H1 (cell line): Measurements from ENCODE around the gene SLC1A5. TPM values are rescaled to one million over a fixed set of nuclear protein-coding genes. Genes with fewer than 3 reads are reported as not detected.

ENCODE experiments used
- CHD2 ChIP-seq: IDR thresholded peaks from 2 replicates; pipeline ENCODE4 v1.6.1; 2012; ENCODE audit warnings: low read length, improper control_type of control experiment
- CTBP2 ChIP-seq: IDR thresholded peaks from 2 replicates; pipeline ENCODE4 v1.7.0; 2011; ENCODE audit warnings: borderline replicate concordance, mild to moderate bottlenecking, moderate library complexity, mixed read lengths, low read length; ENCODE audit not compliant: insufficient read depth, insufficient read length
- E2F6 ChIP-seq: IDR thresholded peaks from 2 replicates; pipeline ENCODE4 v1.6.1; 2012; ENCODE audit warnings: inconsistent platforms
- GABPA ChIP-seq: IDR thresholded peaks from 2 replicates; pipeline ENCODE4 v1.6.1; 2011; ENCODE audit warnings: mild to moderate bottlenecking, low read length, moderate library complexity, borderline replicate concordance; ENCODE audit not compliant: insufficient read depth
- HDAC6 ChIP-seq: IDR thresholded peaks from one replicate; pipeline ENCODE4 v1.7.1; 2012; ENCODE audit warnings: low read depth, mild to moderate bottlenecking, inconsistent platforms, low read length, moderate library complexity
- JUN ChIP-seq: IDR thresholded peaks from 2 replicates; pipeline ENCODE4 v1.6.1; 2011; ENCODE audit warnings: low read depth, mild to moderate bottlenecking, improper control_type of control experiment, low read length
- JUND ChIP-seq: IDR thresholded peaks from 2 replicates; pipeline ENCODE4 v1.6.1; 2011; ENCODE audit warnings: mild to moderate bottlenecking, improper control_type of control experiment, low read length
- KDM5A ChIP-seq: fragments of 200-600 bp; IDR thresholded peaks from 2 replicates; pipeline ENCODE4 v1.7.1; 2012; ENCODE audit warnings: mild to moderate bottlenecking, low read length, inconsistent platforms, mixed read lengths
- PHF8 ChIP-seq: fragments of 200-600 bp; sonication (generic); conservative IDR thresholded peaks from 2 replicates; pipeline ENCODE4 v1.7.1; 2012; ENCODE audit warnings: low read depth, mild to moderate bottlenecking, inconsistent platforms, low read length, moderate library complexity
- SAP30 ChIP-seq: fragments of 300-600 bp; sonication (generic); IDR thresholded peaks from 2 replicates; pipeline ENCODE4 v1.7.1; 2012; ENCODE audit warnings: low read length, moderate library complexity, mild to moderate bottlenecking, inconsistent platforms; ENCODE audit not compliant: insufficient read depth, insufficient replicate concordance
- TCF12 ChIP-seq: IDR thresholded peaks from 2 replicates; pipeline ENCODE4 v1.6.1; 2011; ENCODE audit warnings: low read depth, mild to moderate bottlenecking, low read length
- ZNF274 ChIP-seq: IDR thresholded peaks from 2 replicates; pipeline ENCODE4 v1.7.0; 2012; ENCODE audit warnings: low read length, borderline replicate concordance; ENCODE audit errors: extremely low read depth
- polyA plus RNA-seq, 7 experiments: library from polyadenylated mRNA; depleted of rRNA in 3 of 7; stranded (reverse) in 5 of 7; unstranded in 2 of 7; fragments of >200 nt in 5 of 7; fragments of 200-250 nt in 2 of 7; gene quantifications; 1 replicate in 5 of 7; 2 replicates in 1 of 7; 4 replicates in 1 of 7; pipeline versions ENCODE4 v1.2.1 to v1.2.3, GENCODE V29; 2011 to 2013; ENCODE audit warnings: missing spikeins in 2 of 7, mixed read lengths in 2 of 7
- total RNA-seq: library from RNA; stranded (reverse); fragmentation: NEBNext Ultra II Directional; extraction: Animal tissue kit (Norgen Biotek cat#: 25700); gene quantifications from 2 replicates; pipeline ENCODE4 v1.2.1, GENCODE V29; 2021
- TF ChIP-seq, protein P1 (sequence below), 3 experiments: IDR thresholded peaks; 1 replicate in 2 of 3; 2 replicates in 1 of 3; pipeline versions ENCODE4 v1.5.1 to v1.6.1; 2011; ENCODE audit warnings: low read length in 3 of 3, mild to moderate bottlenecking in 3 of 3, inconsistent platforms in 2 of 3, low read depth in 1 of 3, moderate library complexity in 1 of 3; ENCODE audit not compliant: insufficient read depth in 1 of 3; ENCODE audit errors: control extremely low read depth in 1 of 3

SLC1A5 gene
- total and polyA plus RNA-seq, 2 of the 8 experiments (the other 6 are each of a cell fraction or from before 2014, with no cell fraction given) = 291 to 351 TPM

DNA sequence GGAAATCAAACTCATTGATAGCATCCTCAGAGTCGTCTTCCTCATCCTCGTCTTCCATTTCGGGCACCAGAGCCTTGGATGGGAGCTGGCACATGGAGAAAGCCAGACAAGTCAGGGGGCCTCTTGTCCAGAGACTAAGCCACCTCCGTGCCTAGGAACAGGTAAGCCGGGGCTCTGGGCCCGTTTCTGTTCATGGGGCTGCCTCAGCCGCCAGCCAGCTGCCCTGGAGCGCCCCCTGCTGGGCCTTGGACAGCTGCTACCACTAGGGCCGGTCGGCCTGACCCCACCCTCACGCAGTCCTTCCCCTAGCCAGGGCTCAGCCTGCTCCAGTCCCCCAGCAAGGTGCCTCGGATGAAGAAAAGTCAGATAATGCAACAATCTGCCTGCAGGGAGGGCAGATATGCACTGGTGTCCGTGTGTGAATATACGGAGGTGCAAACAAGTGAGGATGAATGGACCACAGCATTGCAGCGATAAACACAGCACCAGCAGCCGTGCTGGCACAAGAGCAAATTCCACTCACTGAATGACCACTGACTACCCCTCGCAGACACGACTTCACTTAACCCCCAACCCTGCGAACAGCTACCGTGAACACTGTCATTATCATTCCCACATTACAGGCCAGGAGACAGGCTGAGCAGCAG is 59.6 kb downstream of the SLC1A5 start (continued):
- TF ChIP-seq, protein P1, sequence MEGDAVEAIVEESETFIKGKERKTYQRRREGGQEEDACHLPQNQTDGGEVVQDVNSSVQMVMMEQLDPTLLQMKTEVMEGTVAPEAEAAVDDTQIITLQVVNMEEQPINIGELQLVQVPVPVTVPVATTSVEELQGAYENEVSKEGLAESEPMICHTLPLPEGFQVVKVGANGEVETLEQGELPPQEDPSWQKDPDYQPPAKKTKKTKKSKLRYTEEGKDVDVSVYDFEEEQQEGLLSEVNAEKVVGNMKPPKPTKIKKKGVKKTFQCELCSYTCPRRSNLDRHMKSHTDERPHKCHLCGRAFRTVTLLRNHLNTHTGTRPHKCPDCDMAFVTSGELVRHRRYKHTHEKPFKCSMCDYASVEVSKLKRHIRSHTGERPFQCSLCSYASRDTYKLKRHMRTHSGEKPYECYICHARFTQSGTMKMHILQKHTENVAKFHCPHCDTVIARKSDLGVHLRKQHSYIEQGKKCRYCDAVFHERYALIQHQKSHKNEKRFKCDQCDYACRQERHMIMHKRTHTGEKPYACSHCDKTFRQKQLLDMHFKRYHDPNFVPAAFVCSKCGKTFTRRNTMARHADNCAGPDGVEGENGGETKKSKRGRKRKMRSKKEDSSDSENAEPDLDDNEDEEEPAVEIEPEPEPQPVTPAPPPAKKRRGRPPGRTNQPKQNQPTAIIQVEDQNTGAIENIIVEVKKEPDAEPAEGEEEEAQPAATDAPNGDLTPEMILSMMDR (IDR thresholded peaks at IDR 0.05; ENCODE audit: control extremely low read depth in 1 of 3, insufficient read depth in 1 of 3, low read depth in 1 of 3, low read length in 3 of 3) = peak; percentile 81 to 90 (median 89)
- TF ChIP-seq TCF12 = no peak
- no peak for TF ChIP-seq CTBP2
- TF ChIP-seq KDM5A = no peak
- TF ChIP-seq GABPA = no peak
- TF ChIP-seq HDAC6 = no peak
- no peak for TF ChIP-seq SAP30
- TF ChIP-seq CHD2 = peak; percentile 23; the same call in 1 of the 2 replicates
- no peak for TF ChIP-seq JUND
- no peak for TF ChIP-seq E2F6
- TF ChIP-seq JUN = no peak
- TF ChIP-seq ZNF274 = no peak
- TF ChIP-seq PHF8 = no peak
